Trophoblast cell (in vitro differentiated cells and primary cell): Measurements from ENCODE around the gene CEP41. TPM values are rescaled to one million over a fixed set of nuclear protein-coding genes. Genes with fewer than 3 reads are reported as not detected.

ENCODE experiments used
- DNase-seq, 2 donors: peaks; one replicate each; pipeline ENCODE4 v3.0.0-alpha.2; 2016
- H2AFZ ChIP-seq: 2 replicates; pipeline ENCODE4 v1.6.1; 2013; ENCODE audit warnings: low read length, moderate library complexity, mild to moderate bottlenecking; ENCODE audit not compliant: insufficient read depth, poor library complexity
- H2AK5ac ChIP-seq: 2 replicates; pipeline ENCODE4 v1.6.1; 2013; ENCODE audit warnings: mild to moderate bottlenecking, low read length
- H2BK120ac ChIP-seq: 2 replicates; pipeline ENCODE4 v1.6.1; 2013; ENCODE audit warnings: low read length, mild to moderate bottlenecking, moderate library complexity; ENCODE audit not compliant: insufficient read depth, poor library complexity
- H2BK12ac ChIP-seq: 2 replicates; pipeline ENCODE4 v1.6.1; 2013; ENCODE audit warnings: mild to moderate bottlenecking, low read length, moderate library complexity
- H2BK5ac ChIP-seq: 2 replicates; pipeline ENCODE4 v1.6.1; 2013; ENCODE audit warnings: low read length, low read depth, moderate library complexity, mild to moderate bottlenecking; ENCODE audit not compliant: poor library complexity
- H3K14ac ChIP-seq: 2 replicates; pipeline ENCODE4 v1.6.1; 2013; ENCODE audit warnings: mild to moderate bottlenecking, low read length
- H3K18ac ChIP-seq: 2 replicates; pipeline ENCODE4 v1.6.1; 2013; ENCODE audit warnings: mild to moderate bottlenecking, low read length
- H3K23ac ChIP-seq: 2 replicates; pipeline ENCODE4 v1.6.1; 2013; ENCODE audit warnings: low read length
- H3K27ac ChIP-seq: 2 replicates; pipeline ENCODE4 v1.5.1; 2013; ENCODE audit warnings: low read depth, mild to moderate bottlenecking, inconsistent platforms, low read length, moderate library complexity
- H3K27me3 ChIP-seq: 2 replicates; pipeline ENCODE4 v1.6.1; 2013; ENCODE audit warnings: inconsistent platforms, mild to moderate bottlenecking, low read length, moderate library complexity; ENCODE audit not compliant: insufficient read depth
- H3K36me3 ChIP-seq, 2 experiments: 1 replicate in 1 of 2; 2 replicates in 1 of 2; pipeline ENCODE4 v1.6.1; 2013; ENCODE audit warnings: low read length in 2 of 2, mild to moderate bottlenecking in 2 of 2, moderate library complexity in 1 of 2; ENCODE audit not compliant: insufficient read depth in 2 of 2, control insufficient read depth in 1 of 2
- H3K4ac ChIP-seq: 2 replicates; pipeline ENCODE4 v1.6.1; 2013; ENCODE audit warnings: low read depth, mild to moderate bottlenecking, low read length, moderate library complexity
- H3K4me1 ChIP-seq, 2 experiments: 1 replicate in 1 of 2; 2 replicates in 1 of 2; pipeline ENCODE4 v1.6.1; 2013; ENCODE audit warnings: low read length in 2 of 2, mild to moderate bottlenecking in 2 of 2, moderate library complexity in 1 of 2; ENCODE audit not compliant: insufficient read depth in 2 of 2, control insufficient read depth in 1 of 2
- H3K4me2 ChIP-seq: 2 replicates; pipeline ENCODE4 v1.6.1; 2013; ENCODE audit warnings: inconsistent platforms, mild to moderate bottlenecking, low read length, moderate library complexity
- H3K4me3 ChIP-seq: 2 replicates; pipeline ENCODE4 v1.5.1; 2013; ENCODE audit warnings: mild to moderate bottlenecking, low read depth, low read length, inconsistent platforms
- H3K79me1 ChIP-seq: one replicate; pipeline ENCODE4 v1.6.1; 2013; ENCODE audit warnings: low read length
- H3K79me2 ChIP-seq: 2 replicates; pipeline ENCODE4 v1.6.1; 2013; ENCODE audit warnings: low read length, mild to moderate bottlenecking; ENCODE audit not compliant: control insufficient read depth, insufficient read depth, poor library complexity
- H3K9ac ChIP-seq: 2 replicates; pipeline ENCODE4 v1.6.1; 2013; ENCODE audit warnings: mild to moderate bottlenecking, low read length
- H3K9me3 ChIP-seq: 2 replicates; pipeline ENCODE4 v1.6.1; 2013; ENCODE audit warnings: low read depth, mild to moderate bottlenecking, control low read depth, inconsistent platforms, low read length; ENCODE audit not compliant: insufficient read depth
- H4K12ac ChIP-seq: 2 replicates; pipeline ENCODE4 v1.6.1; 2013; ENCODE audit warnings: low read depth, mild to moderate bottlenecking, low read length, moderate library complexity
- H4K8ac ChIP-seq: 2 replicates; pipeline ENCODE4 v1.6.1; 2013; ENCODE audit warnings: low read depth, mild to moderate bottlenecking, low read length, moderate library complexity
- H4K91ac ChIP-seq: one replicate; pipeline ENCODE4 v1.6.1; 2013; ENCODE audit warnings: low read depth, mild to moderate bottlenecking, low read length, moderate library complexity
- WGBS: extraction: QIAGEN DNeasy Blood & Tissue Kit; methylation state at CpG from one replicate; pipeline ENCODE4 v1.1.7; 2013; ENCODE audit warnings: missing lambda C conversion rate; ENCODE audit not compliant: insufficient read length, insufficient coverage; ENCODE audit errors: extremely low coverage; 5-methylcytosine and 5-hydroxymethylcytosine counted together
- polyA plus RNA-seq: library from polyadenylated mRNA; stranded (reverse); fragments of 200-250 nt; gene quantifications from 2 replicates; pipeline ENCODE4 v1.2.3, GENCODE V29; 2013

Gene CEP41, protein sequence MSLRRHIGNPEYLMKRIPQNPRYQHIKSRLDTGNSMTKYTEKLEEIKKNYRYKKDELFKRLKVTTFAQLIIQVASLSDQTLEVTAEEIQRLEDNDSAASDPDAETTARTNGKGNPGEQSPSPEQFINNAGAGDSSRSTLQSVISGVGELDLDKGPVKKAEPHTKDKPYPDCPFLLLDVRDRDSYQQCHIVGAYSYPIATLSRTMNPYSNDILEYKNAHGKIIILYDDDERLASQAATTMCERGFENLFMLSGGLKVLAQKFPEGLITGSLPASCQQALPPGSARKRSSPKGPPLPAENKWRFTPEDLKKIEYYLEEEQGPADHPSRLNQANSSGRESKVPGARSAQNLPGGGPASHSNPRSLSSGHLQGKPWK
- 13.5 and 14.0 TPM in 2 replicates for polyA plus RNA-seq

DNA sequence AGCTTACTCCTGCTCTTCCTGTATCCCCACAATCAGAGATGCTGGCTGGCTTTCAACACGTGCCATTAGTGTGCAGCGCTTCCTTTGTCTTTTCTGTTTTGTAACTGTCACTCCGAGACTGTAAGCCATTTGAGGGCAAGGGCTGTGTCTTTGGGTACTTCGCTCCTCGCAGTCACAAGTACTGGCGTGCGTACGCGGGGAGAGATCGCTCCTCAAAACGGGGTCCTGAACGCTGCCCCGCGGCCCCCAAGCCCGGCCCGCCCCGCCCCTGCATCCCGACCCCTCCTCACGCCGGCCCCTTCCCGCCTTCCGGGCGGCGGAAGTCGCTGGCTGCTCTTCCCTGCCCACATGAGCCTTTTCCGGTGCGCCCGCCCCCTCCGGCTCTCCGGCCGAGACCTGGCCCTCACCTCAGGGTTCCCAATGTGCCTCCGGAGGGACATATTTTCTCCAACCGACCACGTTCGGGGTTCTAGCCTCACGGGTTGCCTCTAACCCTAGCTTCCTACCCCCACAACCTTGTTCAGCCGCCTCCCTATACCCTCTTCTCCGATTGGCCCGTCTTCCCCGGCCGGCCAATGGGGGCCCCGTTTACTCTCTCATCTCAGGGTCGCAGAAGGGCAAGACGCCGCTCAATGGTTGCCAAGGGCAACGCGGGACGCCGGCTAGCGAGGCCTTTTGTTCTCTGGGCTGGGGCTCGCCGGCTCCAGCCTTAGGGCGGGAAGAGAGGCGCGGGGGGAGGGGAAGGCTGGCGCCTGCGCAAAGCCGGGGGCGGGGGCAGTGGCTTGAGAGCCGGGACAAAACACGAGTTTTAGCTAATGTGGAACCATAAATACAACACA lies at the start of gene CEP41:
CEP41 (minus strand) TSS at position 490 of the 839 bp plus-strand sequence; CDS start at position 440, 50 bp downstream.
- H3K79me1 ChIP-seq = peaks cover 13% of the 10 kb centered on the region

GRCh38 chr7:130490311-130490791 lies 49.5 kb upstream of the CEP41 start:
- Histone ChIP-seq H3K4me1 (peaks cover 17 to 37% of the 10 kb centered on the region in 2 experiments), H2BK12ac (peak overlapping the region; percentile 96), H2BK120ac (peak overlapping the region; percentile 89), H3K18ac (peak overlapping the region; percentile 77), H3K36me3 (peaks cover 2 to 11% of the 10 kb centered on the region in 2 experiments), H2AK5ac (peak overlapping the region; percentile 73), H3K79me1 (peaks cover 47% of the 10 kb centered on the region), H2AFZ (no peak overlapping the region), H3K27me3 (no peaks in the 10 kb centered on the region), H3K79me2 (peaks cover 29% of the 10 kb centered on the region), H4K8ac (peak overlapping the region; percentile 80), H3K14ac (peak overlapping the region; percentile 84), H4K91ac (peak overlapping the region; percentile 49), H3K4me2 (peak overlapping the region; percentile 51), H3K27ac (peak overlapping the region; percentile 74), H2BK5ac (peak overlapping the region; percentile 81), H3K4ac (peak overlapping the region; percentile 88), H3K4me3 (no peak overlapping the region), H3K9ac (peak overlapping the region; percentile 53), H3K9me3 (peaks cover 9% of the 10 kb centered on the region), H4K12ac (peak overlapping the region; percentile 63), H3K23ac (no peak overlapping the region)
- DNase-seq = no peak
- WGBS = no CpG with 5 or more reads among the region's 21 CpGs

More for the DNA sequence above, at the start of gene CEP41:
- H4K12ac ChIP-seq = peak within 1 kb of the TSS; percentile 94
- H3K9ac ChIP-seq = peak within 1 kb of the TSS; percentile 93
- H3K79me2 ChIP-seq = peaks cover 2% of the 10 kb centered on the region
- peak within 1 kb of the TSS; percentile 97 for H3K18ac ChIP-seq
- H2AK5ac ChIP-seq = peak within 1 kb of the TSS; percentile 98
- H2BK5ac ChIP-seq = peak within 1 kb of the TSS; percentile 99
- peak within 1 kb of the TSS; percentile 52 for H2BK12ac ChIP-seq
- peak within 1 kb of the TSS; percentile 63 for H2AFZ ChIP-seq
- peaks cover 5 to 9% of the 10 kb centered on the region in 2 experiments for H3K4me1 ChIP-seq
- H3K4me3 ChIP-seq = peak within 1 kb of the TSS; percentile 81
- H4K8ac ChIP-seq = peak within 1 kb of the TSS; percentile 87
- H3K4me2 ChIP-seq = peak within 1 kb of the TSS; percentile 75
- peak within 1 kb of the TSS; percentile 97 for H3K27ac ChIP-seq
- no peaks in the 10 kb centered on the region for H3K9me3 ChIP-seq
- peak within 1 kb of the TSS; percentile 99 for H2BK120ac ChIP-seq
- no CpG with 5 or more reads among the region's 61 CpGs for WGBS
- H3K14ac ChIP-seq = peak within 1 kb of the TSS; percentile 94
- peak within 1 kb of the TSS; percentile 80 for H3K4ac ChIP-seq
- H3K36me3 ChIP-seq = no peaks in the 10 kb centered on the region
- peak; percentile 99 to 100 for DNase-seq
- H3K23ac ChIP-seq = no peak within 1 kb of the TSS
- H4K91ac ChIP-seq = peak within 1 kb of the TSS; percentile 99
- no peaks in the 10 kb centered on the region for H3K27me3 ChIP-seq

DNA sequence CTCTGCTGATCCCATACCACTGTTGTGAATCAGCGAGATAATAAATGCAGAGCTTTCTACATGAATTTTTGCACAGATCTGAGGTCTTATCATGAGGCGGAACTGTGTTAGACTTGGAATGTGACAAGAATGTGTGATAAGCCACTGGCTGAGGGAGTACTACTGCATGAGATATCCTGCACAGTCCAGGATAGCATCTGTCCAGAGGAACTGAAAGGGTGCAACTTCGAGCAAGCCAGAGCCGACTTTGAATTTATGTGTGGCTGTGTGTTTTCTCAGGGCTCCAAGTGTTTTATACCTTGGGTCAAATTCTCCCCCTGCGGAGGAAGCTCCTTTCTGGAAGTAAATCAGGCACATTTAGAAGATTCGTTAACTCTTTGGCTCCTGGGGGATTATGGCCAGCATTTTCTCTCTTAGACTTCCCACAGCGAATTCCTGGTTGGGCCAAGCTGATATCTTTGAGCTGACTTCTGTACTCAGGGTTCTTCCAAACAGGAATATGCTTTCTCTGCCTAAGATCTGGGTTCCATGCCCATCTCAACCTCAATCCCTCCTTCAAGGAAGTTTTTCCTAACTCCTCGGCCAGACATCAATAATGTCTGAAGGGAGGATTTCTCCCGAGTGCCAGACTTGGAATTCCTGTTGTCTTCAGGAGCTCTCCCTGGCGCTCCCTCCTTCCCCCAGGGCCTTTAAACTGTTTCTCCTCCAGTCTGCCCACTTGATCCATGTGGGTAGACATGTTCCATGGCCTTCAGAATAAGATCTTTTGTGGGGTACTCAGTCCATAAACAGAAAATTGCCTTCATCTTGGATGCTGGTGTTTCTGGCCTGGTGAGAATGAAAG lies 48.5 kb upstream of the CEP41 start:
- peaks cover 29% of the 10 kb centered on the region for H3K79me2 ChIP-seq
- H3K36me3 ChIP-seq = peaks cover 0 to 9% of the 10 kb centered on the region in 2 experiments
- peak; percentile 78 to 94 for DNase-seq
- H3K4me1 ChIP-seq = peaks cover 17 to 37% of the 10 kb centered on the region in 2 experiments
- peak overlapping the region; percentile 59 for H2BK12ac ChIP-seq
- H3K27me3 ChIP-seq = no peaks in the 10 kb centered on the region
- H2AFZ ChIP-seq = no peak overlapping the region
- no peak overlapping the region for H3K23ac ChIP-seq
- peak overlapping the region; percentile 61 for H3K4ac ChIP-seq
- peak overlapping the region; percentile 35 for H3K4me2 ChIP-seq
- H4K8ac ChIP-seq = peak overlapping the region; percentile 75
- H3K9me3 ChIP-seq = peaks cover 9% of the 10 kb centered on the region
- peak overlapping the region; percentile 42 for H3K18ac ChIP-seq
- H3K9ac ChIP-seq = no peak overlapping the region
- H4K12ac ChIP-seq = no peak overlapping the region
- H2BK5ac ChIP-seq = peak overlapping the region; percentile 70
- peak overlapping the region; percentile 81 for H3K14ac ChIP-seq
- peaks cover 47% of the 10 kb centered on the region for H3K79me1 ChIP-seq
- H3K27ac ChIP-seq = peak overlapping the region; percentile 96
- no peak overlapping the region for H3K4me3 ChIP-seq
- H2BK120ac ChIP-seq = peak overlapping the region; percentile 73
- peak overlapping the region; percentile 81 for H4K91ac ChIP-seq
- WGBS = no CpG with 5 or more reads among the region's 10 CpGs
- H2AK5ac ChIP-seq = peak overlapping the region; percentile 28
